Karpas-422 (cell line): ENCODE measurements around the gene MGAT5. TPM values are rescaled to one million over a fixed set of nuclear protein-coding genes. Genes with fewer than 3 reads are reported as not detected.

Source experiments
- DNase-seq: peaks from one replicate; pipeline ENCODE4 v3.0.0-alpha.2; 2015
- H2AFZ ChIP-seq: fragments of 200-600 bp; sonication (generic); 2 replicates; pipeline ENCODE4 v1.6.1; 2014; ENCODE audit warnings: antibody characterized with exemption, low read length, mixed read lengths
- H3K27ac ChIP-seq: fragments of 200-600 bp; sonication (generic); 2 replicates; pipeline ENCODE4 v1.5.1; 2014; ENCODE audit warnings: mild to moderate bottlenecking, low read length, moderate library complexity
- H3K27me3 ChIP-seq: fragments of 200-600 bp; sonication (generic); 2 replicates; pipeline ENCODE4 v1.6.1; 2014; ENCODE audit warnings: low read length, mixed read lengths
- H3K36me3 ChIP-seq: fragments of 200-600 bp; sonication (generic); 2 replicates; pipeline ENCODE4 v1.6.1; 2014; ENCODE audit warnings: low read length, mixed read lengths; ENCODE audit not compliant: insufficient read depth
- H3K4me1 ChIP-seq: fragments of 200-600 bp; sonication (generic); 2 replicates; pipeline ENCODE4 v1.6.1; 2014; ENCODE audit warnings: mild to moderate bottlenecking, low read length, mixed read lengths
- H3K4me2 ChIP-seq: fragments of 200-600 bp; sonication (generic); 2 replicates; pipeline ENCODE4 v1.6.1; 2014; ENCODE audit warnings: low read length, low read depth, mild to moderate bottlenecking; ENCODE audit not compliant: poor library complexity, severe bottlenecking
- H3K4me3 ChIP-seq: fragments of 200-600 bp; sonication (generic); 2 replicates; pipeline ENCODE4 v1.5.1; 2014; ENCODE audit warnings: mild to moderate bottlenecking, antibody characterized with exemption, low read length, mixed read lengths
- H3K79me2 ChIP-seq: fragments of 200-600 bp; sonication (generic); 2 replicates; pipeline ENCODE4 v1.6.1; 2014; ENCODE audit warnings: mild to moderate bottlenecking, low read length, mixed read lengths
- H3K9ac ChIP-seq: fragments of 200-600 bp; sonication (generic); 2 replicates; pipeline ENCODE4 v1.6.0; 2014; ENCODE audit warnings: low read length
- H3K9me2 ChIP-seq: fragments of 200-600 bp; sonication (generic), shearing (Covaris generic); replicated peaks from 2 replicates; pipeline ENCODE4 v1.6.0; 2014; ENCODE audit warnings: mild to moderate bottlenecking, low read length, moderate library complexity; ENCODE audit not compliant: insufficient read depth
- H3K9me3 ChIP-seq: fragments of 300-700, 200-600 bp; sonication (generic); 2 replicates; pipeline ENCODE4 v1.6.1; 2014; ENCODE audit warnings: low read length, mixed read lengths
- H4K20me1 ChIP-seq: fragments of 200-600 bp; sonication (generic); 2 replicates; pipeline ENCODE4 v1.6.1; 2014; ENCODE audit warnings: mild to moderate bottlenecking, antibody characterized with exemption, low read length, low read depth; ENCODE audit not compliant: insufficient read depth
- total RNA-seq: library from RNA; depleted of rRNA; stranded (reverse); fragments of >200 nt; shearing (Covaris generic); gene quantifications from 2 replicates; pipeline ENCODE4 v1.2.3, GENCODE V29; 2014; ENCODE audit warnings: low replicate concordance

MGAT5 gene
- total RNA-seq, 1 experiment from 2014 or later = 22.7 TPM

- Histone ChIP-seq H3K79me2 (no peaks in the 10 kb centered on the region), H3K27ac (no peak overlapping the region), H3K4me2 (no peak overlapping the region), H3K9me2 (no peaks in the 10 kb centered on the region), H3K4me3 (no peak overlapping the region), H3K27me3 (no peaks in the 10 kb centered on the region), H3K9me3 (no peaks in the 10 kb centered on the region), H3K36me3 (no peaks in the 10 kb centered on the region), H3K9ac (no peak overlapping the region), H3K4me1 (no peaks in the 10 kb centered on the region), H4K20me1 (no peaks in the 10 kb centered on the region), H2AFZ (no peak overlapping the region)
- no peak for DNase-seq
These were observed 99.0 kb downstream of the MGAT5 start for GRCh38 chr2:134352844-134353243.

- no peak overlapping the region for H3K27ac ChIP-seq
- H3K79me2 ChIP-seq = no peaks in the 10 kb centered on the region
- no peak overlapping the region for H3K9ac ChIP-seq
- no peak for DNase-seq
- no peak overlapping the region for H2AFZ ChIP-seq
- H4K20me1 ChIP-seq = no peaks in the 10 kb centered on the region
- no peaks in the 10 kb centered on the region for H3K36me3 ChIP-seq
- no peaks in the 10 kb centered on the region for H3K4me1 ChIP-seq
- no peaks in the 10 kb centered on the region for H3K27me3 ChIP-seq
- no peak overlapping the region for H3K4me2 ChIP-seq
- no peak overlapping the region for H3K4me3 ChIP-seq
- H3K9me3 ChIP-seq = no peaks in the 10 kb centered on the region
- no peaks in the 10 kb centered on the region for H3K9me2 ChIP-seq
These were observed 100.7 kb downstream of the MGAT5 start for GRCh38 chr2:134354611-134355010.

DNA sequence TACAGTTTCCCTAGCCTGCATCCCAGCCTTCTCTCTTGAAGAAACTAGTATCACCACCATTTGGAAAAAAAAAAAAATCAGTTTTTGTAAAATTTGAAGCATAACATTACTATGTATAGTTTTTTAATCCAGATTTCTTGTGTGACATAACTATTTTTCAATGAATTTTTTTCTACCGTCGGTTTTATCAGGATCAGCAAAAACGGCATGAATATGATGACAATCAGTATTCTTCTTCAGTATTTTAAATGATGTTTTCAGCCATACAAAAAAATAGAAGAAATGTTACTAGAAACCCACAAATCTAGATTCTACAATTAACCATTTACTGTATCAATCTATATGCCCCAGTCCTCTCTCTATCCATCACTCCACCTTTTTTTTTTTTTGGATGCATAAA, 103.9 kb downstream of the MGAT5 start:
- Histone ChIP-seq H3K27me3 (no peaks in the 10 kb centered on the region), H3K4me2 (no peak overlapping the region), H3K9me3 (no peaks in the 10 kb centered on the region), H3K27ac (no peak overlapping the region), H3K9ac (no peak overlapping the region), H3K36me3 (no peaks in the 10 kb centered on the region), H3K9me2 (no peaks in the 10 kb centered on the region), H4K20me1 (no peaks in the 10 kb centered on the region), H3K4me3 (no peak overlapping the region), H2AFZ (no peak overlapping the region), H3K79me2 (no peaks in the 10 kb centered on the region), H3K4me1 (no peaks in the 10 kb centered on the region)
- DNase-seq = no peak

GRCh38 chr2:134359367-134360081, 105.7 kb downstream of the MGAT5 start:
- Histone ChIP-seq H2AFZ (no peak overlapping the region), H3K4me1 (no peaks in the 10 kb centered on the region), H3K27ac (no peak overlapping the region), H3K36me3 (no peaks in the 10 kb centered on the region), H3K79me2 (no peaks in the 10 kb centered on the region), H3K9me3 (no peaks in the 10 kb centered on the region), H3K4me3 (no peak overlapping the region), H3K9ac (no peak overlapping the region), H3K9me2 (no peaks in the 10 kb centered on the region), H3K27me3 (no peaks in the 10 kb centered on the region), H3K4me2 (no peak overlapping the region), H4K20me1 (no peaks in the 10 kb centered on the region)
- no peak for DNase-seq

DNA sequence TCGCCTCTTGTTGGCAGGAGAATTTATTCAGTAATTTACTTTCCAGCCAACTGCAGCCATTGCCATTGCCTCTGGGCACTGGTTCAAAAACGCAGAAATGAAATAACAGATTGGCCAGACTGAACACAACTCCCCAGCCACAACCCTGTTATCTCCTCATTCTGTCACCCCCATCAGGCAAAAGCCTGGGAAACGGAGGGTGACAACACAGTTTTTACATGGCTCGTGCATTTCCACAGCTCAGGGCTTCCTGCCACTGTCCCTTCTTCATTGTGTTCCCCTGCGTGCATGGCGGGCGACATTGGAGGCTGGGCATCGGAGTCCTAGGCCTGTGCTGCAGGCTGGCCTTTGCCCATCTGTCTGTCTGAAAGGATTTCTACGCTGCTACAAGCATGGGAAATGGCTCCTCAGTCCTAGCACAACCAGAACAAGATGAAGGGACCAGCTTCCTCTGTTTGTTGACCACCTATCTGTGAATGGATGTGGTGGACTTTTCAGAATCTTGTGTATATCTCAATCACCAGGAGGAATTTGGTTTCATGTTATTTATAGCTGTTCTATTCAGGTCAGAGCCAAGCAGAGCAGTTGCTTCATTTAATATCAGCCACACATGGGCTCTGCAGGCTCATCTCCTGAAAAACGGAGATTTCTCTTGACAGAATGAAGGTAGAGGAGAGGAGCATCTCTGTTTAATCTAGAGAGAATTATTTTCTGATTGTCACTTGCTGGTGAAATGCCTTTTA, 107.0 kb downstream of the MGAT5 start:
- no peak for DNase-seq
- Histone ChIP-seq H3K36me3 (no peaks in the 10 kb centered on the region), H2AFZ (no peak overlapping the region), H3K4me1 (no peaks in the 10 kb centered on the region), H3K27ac (no peak overlapping the region), H4K20me1 (no peaks in the 10 kb centered on the region), H3K9ac (no peak overlapping the region), H3K9me2 (no peaks in the 10 kb centered on the region), H3K9me3 (no peaks in the 10 kb centered on the region), H3K4me3 (no peak overlapping the region), H3K27me3 (no peaks in the 10 kb centered on the region), H3K79me2 (no peaks in the 10 kb centered on the region), H3K4me2 (no peak overlapping the region)

- Histone ChIP-seq H4K20me1 (no peaks in the 10 kb centered on the region), H3K27me3 (no peaks in the 10 kb centered on the region), H3K4me1 (no peaks in the 10 kb centered on the region), H3K9ac (no peak overlapping the region), H3K36me3 (no peaks in the 10 kb centered on the region), H2AFZ (no peak overlapping the region), H3K9me3 (no peaks in the 10 kb centered on the region), H3K27ac (no peak overlapping the region), H3K4me2 (no peak overlapping the region), H3K79me2 (no peaks in the 10 kb centered on the region), H3K4me3 (no peak overlapping the region), H3K9me2 (no peaks in the 10 kb centered on the region)
- no peak for DNase-seq
These were observed 107.8 kb downstream of the MGAT5 start for GRCh38 chr2:134361648-134362047.

DNA sequence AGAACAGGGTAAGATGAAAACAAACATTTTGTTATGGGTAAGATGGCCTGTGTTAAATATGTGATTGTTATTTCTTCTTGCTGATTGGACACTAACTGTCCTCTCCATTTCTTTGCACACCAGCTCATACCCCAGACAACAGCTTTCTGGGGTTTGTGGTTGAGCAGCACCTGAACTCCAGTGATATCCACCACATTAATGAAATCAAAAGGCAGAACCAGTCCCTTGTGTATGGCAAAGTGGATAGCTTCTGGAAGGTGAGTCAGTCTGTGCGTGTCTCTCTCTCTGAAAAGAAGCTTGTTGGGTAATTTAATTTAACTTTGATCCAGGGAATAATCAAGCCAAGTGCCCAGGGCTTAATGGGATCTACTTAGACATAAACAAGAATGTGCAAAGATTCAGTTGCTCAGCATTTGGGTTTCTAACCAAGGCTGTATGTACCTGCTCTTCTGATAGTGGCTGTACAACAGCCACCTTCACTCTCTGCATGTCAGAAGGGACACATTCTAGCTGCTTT, 108.3 kb downstream of the MGAT5 start:
- Histone ChIP-seq H3K9ac (no peak overlapping the region), H3K9me2 (no peaks in the 10 kb centered on the region), H3K4me1 (no peaks in the 10 kb centered on the region), H3K79me2 (no peaks in the 10 kb centered on the region), H3K27me3 (no peaks in the 10 kb centered on the region), H3K36me3 (no peaks in the 10 kb centered on the region), H3K4me2 (no peak overlapping the region), H3K4me3 (no peak overlapping the region), H3K9me3 (no peaks in the 10 kb centered on the region), H4K20me1 (no peaks in the 10 kb centered on the region), H2AFZ (no peak overlapping the region), H3K27ac (no peak overlapping the region)
- DNase-seq = no peak

GRCh38 chr2:134362740-134363139, 108.9 kb downstream of the MGAT5 start:
- H3K4me1 ChIP-seq = no peaks in the 10 kb centered on the region
- DNase-seq = no peak
- H3K9me3 ChIP-seq = no peaks in the 10 kb centered on the region
- no peaks in the 10 kb centered on the region for H4K20me1 ChIP-seq
- no peaks in the 10 kb centered on the region for H3K36me3 ChIP-seq
- no peak overlapping the region for H3K4me2 ChIP-seq
- no peak overlapping the region for H3K9ac ChIP-seq
- no peak overlapping the region for H3K4me3 ChIP-seq
- H2AFZ ChIP-seq = no peak overlapping the region
- H3K9me2 ChIP-seq = no peaks in the 10 kb centered on the region
- no peaks in the 10 kb centered on the region for H3K27me3 ChIP-seq
- no peak overlapping the region for H3K27ac ChIP-seq
- no peaks in the 10 kb centered on the region for H3K79me2 ChIP-seq
